GM12878 (cell line): ENCODE measurements around the gene PFKFB2. TPM values are rescaled to one million over a fixed set of nuclear protein-coding genes. Genes with fewer than 3 reads are reported as not detected.

Experiments
- ATAC-seq: fragments of 200-7000 bp; cut with Tn5 transposase; 3 replicates; pipeline ENCODE4 v1.9.1; 2020; ENCODE audit warnings: mild to moderate bottlenecking, moderate library complexity
- BruUV-seq: library from RNA; stranded (reverse); fragments of 400-500 nt; replicated peaks from 2 replicates; lab custom pipeline; 2021; lab: Mats Ljungman, UMichigan
- CTCF ChIA-PET: fragments of 300-600 bp; sonication (Branson Sonifier 250); formaldehyde crosslinking; extraction: SDS; loops from one replicate; lab custom pipeline; 2021; ENCODE audit warnings: inconsistent platforms; lab: Yijun Ruan, JAX
- POLR2A ChIA-PET: fragments of 350-600 bp; formaldehyde crosslinking; extraction: SDS; loops from one replicate; lab custom pipeline; 2021; ENCODE audit warnings: inconsistent platforms; lab: Charles Lee
- RAD21 ChIA-PET: fragments of 300-600 bp; sonication (Branson Sonifier 250); formaldehyde crosslinking; loops from one replicate; lab custom pipeline; 2023; ENCODE audit warnings: antibody characterized with exemption; ENCODE audit not compliant: unreplicated experiment; lab: Charles Lee
- SMC1A ChIA-PET: fragments of 300-600 bp; sonication (Branson Sonifier 250); formaldehyde crosslinking; loops from one replicate; lab custom pipeline; 2023; ENCODE audit not compliant: unreplicated experiment, uncharacterized antibody; lab: Charles Lee
- DNase-seq: peaks from one replicate; pipeline ENCODE4 v3.0.0-alpha.2; 2011; ENCODE audit warnings: low read depth, low spot score
- FAIRE-seq: peaks from 3 replicates; lab custom pipeline; 2011; peaks lifted over from hg19 to GRCh38; lab: Jason Lieb, UNC
- H2AFZ ChIP-seq: 2 replicates; pipeline ENCODE4 v1.6.0; 2011; ENCODE audit warnings: low read depth, low read length, control low read depth; ENCODE audit not compliant: control insufficient read depth
- H3K27ac ChIP-seq: 2 replicates; pipeline ENCODE4 v1.5.1; 2011; ENCODE audit warnings: control low read depth; ENCODE audit not compliant: control insufficient read depth, insufficient read depth
- H3K27me3 ChIP-seq, 2 experiments: replicated peaks in 1 of 2; 2 replicates each; pipeline versions ENCODE4 v1.6.0 to v1.6.1; 2011; ENCODE audit warnings: low read length in 1 of 2; ENCODE audit not compliant: control insufficient read depth in 2 of 2, insufficient read depth in 2 of 2
- H3K36me3 ChIP-seq, 2 experiments: 2 replicates each; pipeline ENCODE4 v1.5.1; 2011; ENCODE audit warnings: low read length in 1 of 2; ENCODE audit not compliant: control insufficient read depth in 2 of 2, insufficient read depth in 2 of 2
- H3K4me1 ChIP-seq: 2 replicates; pipeline ENCODE4 v1.6.1; 2011; ENCODE audit warnings: mild to moderate bottlenecking, low read length, moderate library complexity, mixed read lengths; ENCODE audit not compliant: control insufficient read depth, insufficient read depth
- H3K4me2 ChIP-seq: 2 replicates; pipeline ENCODE4 v1.6.0; 2011; ENCODE audit warnings: control low read depth; ENCODE audit not compliant: control insufficient read depth, insufficient read depth
- H3K4me3 ChIP-seq: fragments of 200-600 bp; sonication (generic); 2 replicates; pipeline ENCODE4 v1.5.1; 2016
- H3K79me2 ChIP-seq: 2 replicates; pipeline ENCODE4 v1.6.0; 2011; ENCODE audit warnings: low read length; ENCODE audit not compliant: control insufficient read depth, insufficient read depth
- H3K9ac ChIP-seq: 2 replicates; pipeline ENCODE4 v1.8.0; 2011; ENCODE audit warnings: low read length, control low read depth, mixed read lengths; ENCODE audit not compliant: control insufficient read depth, insufficient read depth
- H3K9me3 ChIP-seq: replicated peaks from 3 replicates; pipeline ENCODE4 v1.5.1; 2011; ENCODE audit warnings: mild to moderate bottlenecking, low read length; ENCODE audit not compliant: control insufficient read depth, insufficient read depth
- H4K20me1 ChIP-seq: 2 replicates; pipeline ENCODE4 v1.6.0; 2011; ENCODE audit not compliant: control insufficient read depth, insufficient read depth
- GATAD2B ChIP-seq: fragments of 450-650 bp; conservative IDR thresholded peaks from 2 replicates; pipeline ENCODE4 v1.6.1; 2017; ENCODE audit warnings: low read depth, mild to moderate bottlenecking, moderate library complexity
- MTA2 ChIP-seq: fragments of 450-650 bp; IDR thresholded peaks from 2 replicates; pipeline ENCODE4 v1.6.1; 2016; ENCODE audit warnings: low read depth, mild to moderate bottlenecking, moderate library complexity
- NFXL1 ChIP-seq: fragments of 450-650 bp; IDR thresholded peaks from 2 replicates; pipeline ENCODE4 v1.6.1; 2017; ENCODE audit warnings: antibody characterized with exemption, mild to moderate bottlenecking, borderline replicate concordance
- RFX5 ChIP-seq: IDR thresholded peaks from 2 replicates; pipeline ENCODE4 v1.6.1; 2011; ENCODE audit warnings: low read depth, low read length, improper control_type of control experiment
- SPI1 ChIP-seq: IDR thresholded peaks from 2 replicates; pipeline ENCODE4 v1.6.1; 2011; ENCODE audit warnings: low read depth, mild to moderate bottlenecking, low read length, moderate library complexity, borderline replicate concordance; ENCODE audit not compliant: insufficient read depth
- TBL1XR1 ChIP-seq: IDR thresholded peaks from 2 replicates; pipeline ENCODE4 v1.6.1; 2012; ENCODE audit warnings: low read depth, low read length, improper control_type of control experiment
- ZBED1 ChIP-seq: IDR thresholded peaks from 2 replicates; pipeline ENCODE4 v1.6.1; 2016; ENCODE audit warnings: borderline replicate concordance
- ZNF274 ChIP-seq: IDR thresholded peaks from one replicate; pipeline ENCODE4 v1.8.0; 2011; ENCODE audit not compliant: insufficient read length, insufficient read depth
- ZZZ3 ChIP-seq: IDR thresholded peaks from 2 replicates; pipeline ENCODE4 v1.6.1; 2011; ENCODE audit warnings: low read depth; ENCODE audit not compliant: control insufficient read depth, insufficient read length
- WGBS: methylation state at CpG from one replicate; pipeline ENCODE4 v1.1.6; 2016; ENCODE audit warnings: low lambda C conversion rate; ENCODE audit not compliant: insufficient replicate concordance, insufficient coverage; ENCODE audit errors: missing lambda C conversion rate; 5-methylcytosine and 5-hydroxymethylcytosine counted together
- in situ Hi-C: fragments of 300-500 bp; cut with MboI; formaldehyde crosslinking; loops from 9 replicates; pipeline ENCODE4 v1.14.3; 2018; ENCODE audit warnings: mixed read lengths
- intact Hi-C: fragments of 100-400 bp; cut with micrococcal nuclease; formaldehyde crosslinking; loops from one replicate; pipeline ENCODE4 v1.14.2; 2022; ENCODE audit not compliant: unreplicated experiment
- polyA plus RNA-seq, 11 experiments: library from polyadenylated mRNA; depleted of rRNA in 4 of 11; unstranded in 6 of 11; stranded (reverse) in 5 of 11; fragments of >200 nt; fragmentation: Nextera tagmentation in 4 of 11; fragmentation: Illumina TruSeq in 1 of 11; extraction: Ambion mirVana in 4 of 11; extraction: Trizol in 1 of 11; gene quantifications; 1 replicate in 1 of 11; 2 replicates in 10 of 11; pipeline versions ENCODE4 v1.2.1 to v1.2.3, GENCODE V29; 2011 to 2016; ENCODE audit warnings: inconsistent platforms in 2 of 11, missing spikeins in 2 of 11, low read depth in 1 of 11
- total RNA-seq, 4 experiments: library from RNA; depleted of rRNA in 3 of 4; stranded (reverse); fragments of >200 nt in 3 of 4; fragmentation: Illumina TruSeq in 1 of 4; extraction: Trizol in 1 of 4; gene quantifications; 2 replicates each; pipeline versions ENCODE4 v1.2.1 to v1.2.3, GENCODE V29; 2013 to 2021
- TF ChIP-seq, protein P1 (sequence below): fragments of 450-650 bp; formaldehyde crosslinking; IDR thresholded peaks from 2 replicates; pipeline ENCODE4 v1.4.0; 2022; ENCODE audit warnings: mild to moderate bottlenecking, moderate library complexity
- TF ChIP-seq, protein P2 (sequence below): fragments of 450-650 bp; IDR thresholded peaks from 2 replicates; pipeline ENCODE4 v1.6.1; 2017; ENCODE audit warnings: mild to moderate bottlenecking, moderate library complexity
- TF ChIP-seq, protein P3 (sequence below): fragments of 450-650 bp; IDR thresholded peaks from 2 replicates; pipeline ENCODE4 v1.6.1; 2017; ENCODE audit warnings: mild to moderate bottlenecking

Gene PFKFB2
- total and polyA plus RNA-seq, 10 of the 15 experiments (the other 5 are each of a cell fraction or from before 2014, with no cell fraction given) = 0.40 to 1.3 (median 1.0) TPM

DNA sequence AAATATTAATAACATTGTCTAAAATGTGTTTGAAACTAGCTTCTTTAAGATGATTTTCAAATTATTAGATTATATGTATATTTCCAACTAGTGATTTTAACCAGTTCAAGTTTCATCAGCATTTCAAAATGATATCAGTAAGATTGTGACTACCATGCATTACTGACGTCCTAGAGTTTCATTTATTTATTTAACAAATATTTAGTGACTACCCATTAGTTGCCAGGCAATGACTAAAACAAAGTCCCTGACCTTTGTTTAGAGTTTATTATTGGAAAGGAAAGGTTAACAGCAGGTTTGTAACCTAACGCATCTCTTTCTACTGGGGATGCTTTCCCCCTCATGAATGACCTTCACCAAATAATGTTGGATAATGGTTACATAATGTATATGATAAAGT, 28.0 kb downstream of the PFKFB2 start (continued):
- no peak for TF ChIP-seq ZBED1
- no peak for TF ChIP-seq ZZZ3
- TF ChIP-seq TBL1XR1 = no peak

DNA sequence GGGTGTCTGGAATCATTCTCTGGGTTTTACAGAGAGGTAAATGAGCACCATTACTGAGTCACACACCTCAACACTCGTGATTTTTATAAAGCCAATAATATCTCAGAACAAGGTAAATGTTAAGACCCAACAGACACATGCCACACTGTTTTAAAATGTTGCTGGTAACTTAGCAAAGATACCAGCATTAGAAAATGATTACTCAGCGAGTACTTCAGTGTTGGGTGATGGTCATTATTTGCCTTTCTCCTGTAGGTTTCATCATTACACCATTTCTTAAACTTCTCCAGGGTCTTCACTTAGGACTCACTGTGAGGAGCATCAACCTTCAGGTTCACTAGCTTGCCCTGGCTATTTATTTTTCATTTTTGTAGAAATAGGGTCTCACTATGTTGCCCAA, 28.7 kb downstream of the PFKFB2 start:
- Histone ChIP-seq H3K4me1 (peaks cover 4% of the 10 kb centered on the region; the same call in 1 of the 2 replicates), H3K27me3 (no peaks in the 10 kb centered on the region), H3K4me2 (no peak overlapping the region), H3K4me3 (no peak overlapping the region), H3K27ac (no peak overlapping the region), H4K20me1 (no peaks in the 10 kb centered on the region), H3K9ac (no peak overlapping the region), H3K79me2 (no peaks in the 10 kb centered on the region), H3K9me3 (no peaks in the 10 kb centered on the region), H3K36me3 (no peaks in the 10 kb centered on the region), H2AFZ (no peak overlapping the region)
- WGBS = 38% methylated on average over 2 of the region's 2 CpGs
- ATAC-seq (no peak), FAIRE-seq (no peak), DNase-seq (no peak)
- SMC1A ChIA-PET = interaction anchor here (1.3 to 7.3 kb wide), 5 partner anchors 27 to 417 kb away, joined by 3 to 69 read pairs (median 17); partner anchors contain the start of gene YOD1
- POLR2A ChIA-PET = no interaction called here
- no peak for TF ChIP-seq NFXL1
- TF ChIP-seq, protein P1, sequence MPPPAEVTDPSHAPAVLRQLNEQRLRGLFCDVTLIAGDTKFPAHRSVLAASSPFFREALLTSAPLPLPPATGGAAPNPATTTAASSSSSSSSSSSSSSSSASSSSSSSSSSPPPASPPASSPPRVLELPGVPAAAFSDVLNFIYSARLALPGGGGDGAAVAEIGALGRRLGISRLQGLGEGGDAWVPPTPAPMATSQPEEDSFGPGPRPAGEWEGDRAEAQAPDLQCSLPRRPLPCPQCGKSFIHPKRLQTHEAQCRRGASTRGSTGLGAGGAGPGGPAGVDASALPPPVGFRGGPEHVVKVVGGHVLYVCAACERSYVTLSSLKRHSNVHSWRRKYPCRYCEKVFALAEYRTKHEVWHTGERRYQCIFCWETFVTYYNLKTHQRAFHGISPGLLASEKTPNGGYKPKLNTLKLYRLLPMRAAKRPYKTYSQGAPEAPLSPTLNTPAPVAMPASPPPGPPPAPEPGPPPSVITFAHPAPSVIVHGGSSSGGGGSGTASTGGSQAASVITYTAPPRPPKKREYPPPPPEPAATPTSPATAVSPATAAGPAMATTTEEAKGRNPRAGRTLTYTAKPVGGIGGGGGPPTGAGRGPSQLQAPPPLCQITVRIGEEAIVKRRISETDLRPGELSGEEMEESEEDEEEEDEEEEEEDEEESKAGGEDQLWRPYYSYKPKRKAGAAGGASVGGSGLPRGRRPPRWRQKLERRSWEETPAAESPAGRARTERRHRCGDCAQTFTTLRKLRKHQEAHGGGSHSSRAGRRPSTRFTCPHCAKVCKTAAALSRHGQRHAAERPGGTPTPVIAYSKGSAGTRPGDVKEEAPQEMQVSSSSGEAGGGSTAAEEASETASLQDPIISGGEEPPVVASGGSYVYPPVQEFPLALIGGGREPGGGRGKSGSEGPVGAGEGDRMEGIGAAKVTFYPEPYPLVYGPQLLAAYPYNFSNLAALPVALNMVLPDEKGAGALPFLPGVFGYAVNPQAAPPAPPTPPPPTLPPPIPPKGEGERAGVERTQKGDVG (CRISPR knock-in tag) = no peak
- no peak for TF ChIP-seq MTA2
- TF ChIP-seq, protein P2, sequence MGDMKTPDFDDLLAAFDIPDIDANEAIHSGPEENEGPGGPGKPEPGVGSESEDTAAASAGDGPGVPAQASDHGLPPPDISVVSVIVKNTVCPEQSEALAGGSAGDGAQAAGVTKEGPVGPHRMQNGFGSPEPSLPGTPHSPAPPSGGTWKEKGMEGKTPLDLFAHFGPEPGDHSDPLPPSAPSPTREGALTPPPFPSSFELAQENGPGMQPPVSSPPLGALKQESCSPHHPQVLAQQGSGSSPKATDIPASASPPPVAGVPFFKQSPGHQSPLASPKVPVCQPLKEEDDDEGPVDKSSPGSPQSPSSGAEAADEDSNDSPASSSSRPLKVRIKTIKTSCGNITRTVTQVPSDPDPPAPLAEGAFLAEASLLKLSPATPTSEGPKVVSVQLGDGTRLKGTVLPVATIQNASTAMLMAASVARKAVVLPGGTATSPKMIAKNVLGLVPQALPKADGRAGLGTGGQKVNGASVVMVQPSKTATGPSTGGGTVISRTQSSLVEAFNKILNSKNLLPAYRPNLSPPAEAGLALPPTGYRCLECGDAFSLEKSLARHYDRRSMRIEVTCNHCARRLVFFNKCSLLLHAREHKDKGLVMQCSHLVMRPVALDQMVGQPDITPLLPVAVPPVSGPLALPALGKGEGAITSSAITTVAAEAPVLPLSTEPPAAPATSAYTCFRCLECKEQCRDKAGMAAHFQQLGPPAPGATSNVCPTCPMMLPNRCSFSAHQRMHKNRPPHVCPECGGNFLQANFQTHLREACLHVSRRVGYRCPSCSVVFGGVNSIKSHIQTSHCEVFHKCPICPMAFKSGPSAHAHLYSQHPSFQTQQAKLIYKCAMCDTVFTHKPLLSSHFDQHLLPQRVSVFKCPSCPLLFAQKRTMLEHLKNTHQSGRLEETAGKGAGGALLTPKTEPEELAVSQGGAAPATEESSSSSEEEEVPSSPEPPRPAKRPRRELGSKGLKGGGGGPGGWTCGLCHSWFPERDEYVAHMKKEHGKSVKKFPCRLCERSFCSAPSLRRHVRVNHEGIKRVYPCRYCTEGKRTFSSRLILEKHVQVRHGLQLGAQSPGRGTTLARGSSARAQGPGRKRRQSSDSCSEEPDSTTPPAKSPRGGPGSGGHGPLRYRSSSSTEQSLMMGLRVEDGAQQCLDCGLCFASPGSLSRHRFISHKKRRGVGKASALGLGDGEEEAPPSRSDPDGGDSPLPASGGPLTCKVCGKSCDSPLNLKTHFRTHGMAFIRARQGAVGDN = no peak
- no peak for TF ChIP-seq SPI1
- no peak for TF ChIP-seq GATAD2B
- no peak for TF ChIP-seq RFX5
- TF ChIP-seq, protein P3, sequence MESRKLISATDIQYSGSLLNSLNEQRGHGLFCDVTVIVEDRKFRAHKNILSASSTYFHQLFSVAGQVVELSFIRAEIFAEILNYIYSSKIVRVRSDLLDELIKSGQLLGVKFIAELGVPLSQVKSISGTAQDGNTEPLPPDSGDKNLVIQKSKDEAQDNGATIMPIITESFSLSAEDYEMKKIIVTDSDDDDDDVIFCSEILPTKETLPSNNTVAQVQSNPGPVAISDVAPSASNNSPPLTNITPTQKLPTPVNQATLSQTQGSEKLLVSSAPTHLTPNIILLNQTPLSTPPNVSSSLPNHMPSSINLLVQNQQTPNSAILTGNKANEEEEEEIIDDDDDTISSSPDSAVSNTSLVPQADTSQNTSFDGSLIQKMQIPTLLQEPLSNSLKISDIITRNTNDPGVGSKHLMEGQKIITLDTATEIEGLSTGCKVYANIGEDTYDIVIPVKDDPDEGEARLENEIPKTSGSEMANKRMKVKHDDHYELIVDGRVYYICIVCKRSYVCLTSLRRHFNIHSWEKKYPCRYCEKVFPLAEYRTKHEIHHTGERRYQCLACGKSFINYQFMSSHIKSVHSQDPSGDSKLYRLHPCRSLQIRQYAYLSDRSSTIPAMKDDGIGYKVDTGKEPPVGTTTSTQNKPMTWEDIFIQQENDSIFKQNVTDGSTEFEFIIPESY = no peak
- no peak for TF ChIP-seq ZNF274
- CTCF ChIA-PET = interaction anchor here (0.7 to 8.3 kb wide), 6 partner anchors 7 to 418 kb away, joined by 3 to 154 read pairs (median 12); no protein-coding TSS in a partner anchor
- BruUV-seq = no TSS peak
- RAD21 ChIA-PET = interaction anchor here (3.6 kb wide), 1 partner anchor 323 kb away, joined by 54 read pairs; no protein-coding TSS in a partner anchor
- in situ Hi-C loops = no loop called here
- intact Hi-C loops = loop anchor here (5.0 kb wide), 1 partner anchor 240 kb away; the partner anchor contains the start of gene CD55
